Measurements from ENCODE around the gene UIMC1. TPM values are rescaled to one million over a fixed set of nuclear protein-coding genes. Genes with fewer than 3 reads are reported as not detected.

UIMC1 gene
- total RNA-seq, 1 donor from 2014 or later = 34.4 TPM

GRCh38 chr5:176954050-176954449, 52.5 kb downstream of the UIMC1 start:
- no peak for DNase-seq (ENCODE audit: low spot score)

DNA sequence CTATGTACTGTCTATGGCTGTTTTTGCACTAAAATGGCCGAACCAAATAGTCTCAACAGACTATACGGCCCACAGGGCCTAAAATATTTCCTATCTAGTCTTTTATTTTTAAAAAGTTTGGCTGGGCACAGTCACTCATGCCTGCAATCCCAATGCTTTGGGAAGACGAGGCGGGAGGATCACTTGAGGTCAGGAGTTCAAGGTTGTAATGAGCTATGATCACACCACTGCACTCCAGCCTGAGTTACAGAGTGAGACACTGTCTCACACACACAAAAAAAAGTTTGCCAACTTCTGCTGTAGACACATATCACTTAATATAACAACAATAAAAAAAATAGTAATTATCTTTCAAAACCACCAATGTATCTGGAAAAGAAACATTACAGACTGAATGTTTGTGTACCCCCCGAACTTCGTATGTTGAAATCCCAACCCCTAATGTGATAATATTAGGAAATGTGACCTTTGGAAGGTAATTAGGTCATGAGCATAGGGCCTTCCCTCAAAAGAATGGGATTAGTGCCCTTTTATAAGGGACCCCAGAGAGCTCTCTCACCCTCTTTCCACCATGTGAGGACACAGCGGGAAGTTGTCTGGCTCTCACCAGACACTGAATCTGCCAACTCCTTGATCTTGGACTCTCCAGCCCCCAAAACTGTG, 53.9 kb downstream of the UIMC1 start:
- no peak for DNase-seq (ENCODE audit: low spot score)

DNA sequence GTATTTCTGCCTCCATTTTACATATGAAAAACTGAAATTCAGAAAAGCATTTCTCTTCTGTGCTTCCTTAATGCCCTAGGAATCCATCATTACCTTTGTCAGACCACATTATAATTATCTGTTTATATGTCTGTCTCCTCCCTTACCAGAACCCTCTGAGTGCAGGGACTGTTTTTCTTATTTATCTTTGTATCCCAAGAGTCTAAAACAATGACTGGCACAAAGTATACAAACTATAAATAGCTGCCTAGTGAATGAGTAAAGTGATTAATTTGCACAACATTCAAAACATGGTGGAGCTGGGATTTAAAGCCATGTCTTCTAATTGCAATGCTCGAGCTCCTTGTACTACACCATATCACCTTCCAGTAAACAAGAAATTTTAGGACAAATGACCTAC, 58.1 kb downstream of the UIMC1 start:
- no peak for DNase-seq (ENCODE audit: low spot score)

DNA sequence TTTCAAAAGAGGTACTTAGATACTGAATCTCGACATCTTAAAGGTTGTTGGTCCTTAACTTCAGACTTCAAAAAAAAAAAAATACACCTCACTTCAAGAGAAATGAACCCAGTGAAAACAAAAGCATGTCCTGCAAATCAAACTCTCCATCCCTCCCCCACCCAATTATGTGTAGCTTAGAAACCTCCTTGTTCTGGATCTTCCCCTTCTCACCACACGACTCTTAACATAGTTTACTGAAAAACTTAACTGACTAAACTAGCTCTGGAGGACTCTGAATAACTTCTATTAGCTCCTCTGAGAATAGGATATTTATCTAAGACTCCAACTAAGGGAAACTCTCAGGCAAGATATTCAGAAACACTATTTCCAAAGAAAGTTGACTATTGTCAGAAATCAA, 58.7 kb downstream of the UIMC1 start:
- no peak for DNase-seq (ENCODE audit: low spot score)

DNA sequence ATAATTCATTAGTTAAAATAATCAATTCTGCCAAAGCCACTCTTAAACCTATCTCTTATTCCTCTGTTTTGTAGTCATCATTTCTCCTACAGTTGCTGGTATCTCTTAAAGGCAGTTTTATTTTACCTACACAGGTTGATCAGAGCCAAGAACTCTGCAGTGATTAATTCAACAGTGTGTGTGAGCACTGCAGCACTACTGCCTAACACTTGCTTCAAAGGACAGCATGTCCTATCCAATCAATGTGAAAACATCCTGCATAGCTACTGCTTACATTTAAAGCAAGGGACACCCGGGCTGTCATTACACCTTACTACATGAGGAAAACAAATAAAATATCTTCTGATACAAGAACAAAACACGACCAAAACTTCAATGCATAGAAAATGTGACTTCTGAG, 62.3 kb downstream of the UIMC1 start:
- DNase-seq (ENCODE audit: low spot score) = no peak

DNA sequence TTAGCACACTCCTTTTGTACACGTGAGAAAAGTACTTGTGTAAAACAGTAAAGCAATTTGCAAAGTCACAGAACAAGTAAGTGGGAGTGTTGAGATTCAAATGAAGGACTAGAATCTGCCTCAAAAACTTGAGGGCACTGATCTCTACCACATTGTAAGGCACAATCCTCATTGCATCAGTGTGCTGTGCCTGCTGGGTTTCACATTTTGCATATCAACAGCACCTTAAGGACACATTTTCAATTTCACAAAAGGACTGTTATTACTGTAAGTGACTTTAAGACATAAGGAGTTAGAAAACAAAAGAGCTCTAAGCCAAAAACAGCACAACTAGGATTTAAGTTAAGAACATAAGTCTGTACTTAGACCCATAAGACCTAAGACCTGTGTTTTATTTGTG, 62.8 kb downstream of the UIMC1 start:
- DNase-seq (ENCODE audit: low spot score) = no peak

GRCh38 chr5:176941951-176942350, 64.6 kb downstream of the UIMC1 start:
- DNase-seq (ENCODE audit: low spot score) = no peak

DNA sequence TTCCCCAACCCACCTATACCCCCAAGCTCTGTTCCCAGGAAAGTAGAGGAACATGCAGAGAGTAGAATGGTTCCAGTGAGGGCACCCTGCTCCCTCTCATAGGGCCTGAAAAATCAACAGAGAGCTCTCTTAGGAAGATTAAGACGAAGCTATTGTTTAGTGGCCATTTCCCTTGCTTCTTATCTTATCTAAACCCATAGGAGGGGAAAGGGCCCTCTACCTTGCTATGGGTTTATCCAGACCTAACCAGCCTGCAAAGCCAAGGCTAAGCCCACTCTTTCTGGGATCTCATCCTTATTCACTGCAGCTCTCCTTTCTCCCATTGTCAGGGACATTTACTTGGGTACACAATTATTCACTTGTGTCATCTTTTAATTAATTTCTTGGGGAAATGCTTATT, 68.1 kb downstream of the UIMC1 start:
- DNase-seq (ENCODE audit: low spot score) = no peak

DNA sequence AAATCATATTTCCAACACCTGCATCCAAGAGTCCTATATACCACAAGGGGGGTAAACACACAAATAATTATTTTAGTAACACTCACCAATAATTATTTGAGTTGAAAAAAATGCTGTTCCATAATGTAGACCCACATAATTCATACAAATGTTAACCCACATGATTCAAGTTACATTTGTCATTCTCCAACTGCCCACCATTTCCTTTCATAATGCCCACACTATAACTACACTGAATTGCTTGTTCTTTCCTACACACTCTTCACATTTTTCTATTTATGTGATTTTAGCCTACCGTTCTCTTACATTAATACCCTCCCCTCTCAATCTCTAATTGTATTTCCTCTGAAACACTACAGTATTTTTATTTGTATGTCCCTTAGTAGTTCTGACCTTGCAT, 71.6 kb downstream of the UIMC1 start:
- no peak for DNase-seq (ENCODE audit: low spot score)

- DNase-seq (ENCODE audit: low spot score) = no peak
These were observed 72.2 kb downstream of the UIMC1 start for GRCh38 chr5:176934309-176934930.

DNA sequence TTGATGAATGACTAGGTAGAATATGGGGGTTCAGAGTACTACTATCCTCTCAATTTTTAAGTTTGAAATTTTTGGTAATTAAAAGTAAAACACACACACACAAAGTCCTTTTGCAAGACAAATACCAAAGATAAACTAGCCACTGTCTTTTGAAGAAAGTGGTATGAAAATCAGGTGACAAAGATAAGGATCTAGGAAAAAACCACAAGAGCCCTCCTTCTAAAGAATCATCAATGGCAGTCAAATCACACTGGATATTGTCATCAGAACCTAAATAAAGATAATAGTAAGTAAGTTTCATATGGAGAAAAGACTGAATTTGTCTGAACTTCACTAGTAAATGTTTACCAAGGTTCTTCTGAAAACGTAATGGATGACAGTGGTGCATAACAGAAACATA, 76.9 kb downstream of the UIMC1 start:
- DNase-seq (ENCODE audit: low spot score) = no peak

GRCh38 chr5:176927562-176927961, 79.0 kb downstream of the UIMC1 start:
- no peak for DNase-seq (ENCODE audit: low spot score)

DNA sequence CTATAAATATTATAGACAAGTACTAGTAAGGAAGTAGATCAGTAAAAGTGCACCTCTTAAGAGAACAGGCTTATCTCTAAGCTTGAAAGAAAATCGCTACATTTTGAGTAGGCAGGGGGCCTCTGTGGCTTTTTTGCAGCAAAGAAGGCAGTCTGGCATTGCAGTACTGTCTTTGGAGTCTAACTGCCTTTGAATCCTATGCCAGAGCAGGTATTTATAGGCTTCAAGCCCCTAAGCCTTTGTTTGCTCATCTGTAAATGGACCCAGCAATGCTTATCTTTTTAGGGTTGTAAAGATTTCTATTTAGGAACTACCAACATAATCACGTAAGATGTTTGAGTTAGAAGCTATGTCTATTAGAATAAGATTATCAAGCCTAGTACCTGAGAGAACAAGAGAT, 83.8 kb downstream of the UIMC1 start:
- no peak for DNase-seq (ENCODE audit: low spot score)

- DNase-seq (ENCODE audit: low spot score) = no peak
These were observed 84.9 kb downstream of the UIMC1 start for GRCh38 chr5:176921714-176922113.

- no peak for DNase-seq (ENCODE audit: low spot score)
These were observed 88.0 kb downstream of the UIMC1 start for GRCh38 chr5:176918613-176919012.

- DNase-seq (ENCODE audit: low spot score) = no peak
These were observed 90.2 kb downstream of the UIMC1 start for GRCh38 chr5:176916337-176916736.

DNA sequence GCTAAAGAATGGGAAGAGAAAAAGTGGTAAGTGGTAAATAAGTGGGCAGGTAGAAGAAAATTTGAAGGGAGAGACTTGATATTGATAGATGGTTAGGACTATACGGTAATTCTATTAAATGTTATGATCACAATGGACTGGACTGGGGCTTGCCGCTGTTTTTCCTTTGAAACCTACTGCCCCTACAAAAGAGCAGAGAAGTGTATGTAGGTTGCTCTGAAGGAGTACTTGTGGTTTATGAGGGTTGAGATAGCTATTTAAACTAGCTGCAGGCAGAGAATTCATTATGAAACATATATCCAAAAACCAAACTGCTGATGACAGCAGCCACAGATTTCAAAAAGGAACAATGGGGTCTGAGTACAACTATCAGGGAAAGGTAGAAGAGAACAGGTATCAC, 90.7 kb downstream of the UIMC1 start:
- DNase-seq (ENCODE audit: low spot score) = no peak

GRCh38 chr5:176912115-176912514, 94.5 kb downstream of the UIMC1 start:
- no peak for DNase-seq (ENCODE audit: low spot score)

GRCh38 chr5:176908675-176909368, 97.8 kb downstream of the UIMC1 start:
- DNase-seq (ENCODE audit: low spot score) = no peak

GRCh38 chr5:176906796-176907195, 99.8 kb downstream of the UIMC1 start:
- DNase-seq (ENCODE audit: low spot score) = no peak

GRCh38 chr5:176906126-176906525, 100.5 kb downstream of the UIMC1 start:
- no peak for DNase-seq (ENCODE audit: low spot score)

- no peak for DNase-seq (ENCODE audit: low spot score)
These were observed 102.3 kb downstream of the UIMC1 start for GRCh38 chr5:176904276-176904675.

DNA sequence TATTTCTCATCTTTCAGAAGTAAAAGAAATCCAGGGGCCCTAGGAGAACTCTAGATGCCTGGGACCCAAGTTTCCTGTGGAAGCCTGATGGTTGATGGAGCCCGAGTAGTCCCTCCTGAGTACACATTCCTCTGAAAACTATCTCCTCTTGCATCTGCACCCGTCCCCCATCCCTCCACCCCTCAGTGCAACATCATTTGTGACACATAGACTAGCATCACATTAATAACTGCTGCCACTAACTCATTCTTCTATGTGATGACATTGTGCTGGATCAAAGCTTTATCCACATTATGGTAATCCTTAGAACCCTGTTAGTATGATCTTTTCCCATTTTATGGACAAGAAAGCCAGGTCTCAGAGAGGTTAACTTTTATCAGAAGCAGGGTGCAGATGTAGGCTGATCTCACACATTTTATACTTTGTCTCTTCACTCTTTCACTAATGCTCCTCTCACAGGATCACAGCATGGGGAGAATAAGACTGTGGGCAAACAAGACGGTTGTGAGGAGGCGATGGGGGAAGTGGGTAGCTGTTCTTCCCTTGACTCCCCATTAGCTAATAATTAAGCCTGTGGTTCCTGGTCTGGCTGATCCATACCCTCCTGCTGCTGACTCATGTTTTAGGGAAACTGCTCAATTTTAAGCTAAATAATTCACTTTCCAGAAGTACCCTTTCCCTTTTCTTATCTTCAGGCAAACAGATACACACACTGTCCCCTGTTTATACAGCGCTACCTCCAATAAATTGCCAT, 103.5 kb downstream of the UIMC1 start:
- DNase-seq (ENCODE audit: low spot score) = no peak

Data from mucosa of gallbladder (tissue), 1 donor.